Stimulated activated CD8-positive, alpha-beta memory T cell treated with anti-CD3 and anti-CD28 coated beads, Interleukin-15, amount 100 ng/mL, for 4 hours (primary cell): ENCODE data around the gene SCARF2.
"Not testable (repeated sequence)": the region's sequence is repeated elsewhere in the genome, so short reads cannot be mapped to it uniquely, and the experiment has no call there.

ENCODE experiments used
- DNase-seq, 2 donors: peaks; one replicate each; pipeline ENCODE4 v3.0.0-alpha.2; 2020; ENCODE audit warnings: low read depth in 2 of 2

SCARF2 gene, protein sequence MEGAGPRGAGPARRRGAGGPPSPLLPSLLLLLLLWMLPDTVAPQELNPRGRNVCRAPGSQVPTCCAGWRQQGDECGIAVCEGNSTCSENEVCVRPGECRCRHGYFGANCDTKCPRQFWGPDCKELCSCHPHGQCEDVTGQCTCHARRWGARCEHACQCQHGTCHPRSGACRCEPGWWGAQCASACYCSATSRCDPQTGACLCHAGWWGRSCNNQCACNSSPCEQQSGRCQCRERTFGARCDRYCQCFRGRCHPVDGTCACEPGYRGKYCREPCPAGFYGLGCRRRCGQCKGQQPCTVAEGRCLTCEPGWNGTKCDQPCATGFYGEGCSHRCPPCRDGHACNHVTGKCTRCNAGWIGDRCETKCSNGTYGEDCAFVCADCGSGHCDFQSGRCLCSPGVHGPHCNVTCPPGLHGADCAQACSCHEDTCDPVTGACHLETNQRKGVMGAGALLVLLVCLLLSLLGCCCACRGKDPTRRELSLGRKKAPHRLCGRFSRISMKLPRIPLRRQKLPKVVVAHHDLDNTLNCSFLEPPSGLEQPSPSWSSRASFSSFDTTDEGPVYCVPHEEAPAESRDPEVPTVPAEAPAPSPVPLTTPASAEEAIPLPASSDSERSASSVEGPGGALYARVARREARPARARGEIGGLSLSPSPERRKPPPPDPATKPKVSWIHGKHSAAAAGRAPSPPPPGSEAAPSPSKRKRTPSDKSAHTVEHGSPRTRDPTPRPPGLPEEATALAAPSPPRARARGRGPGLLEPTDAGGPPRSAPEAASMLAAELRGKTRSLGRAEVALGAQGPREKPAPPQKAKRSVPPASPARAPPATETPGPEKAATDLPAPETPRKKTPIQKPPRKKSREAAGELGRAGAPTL

DNA sequence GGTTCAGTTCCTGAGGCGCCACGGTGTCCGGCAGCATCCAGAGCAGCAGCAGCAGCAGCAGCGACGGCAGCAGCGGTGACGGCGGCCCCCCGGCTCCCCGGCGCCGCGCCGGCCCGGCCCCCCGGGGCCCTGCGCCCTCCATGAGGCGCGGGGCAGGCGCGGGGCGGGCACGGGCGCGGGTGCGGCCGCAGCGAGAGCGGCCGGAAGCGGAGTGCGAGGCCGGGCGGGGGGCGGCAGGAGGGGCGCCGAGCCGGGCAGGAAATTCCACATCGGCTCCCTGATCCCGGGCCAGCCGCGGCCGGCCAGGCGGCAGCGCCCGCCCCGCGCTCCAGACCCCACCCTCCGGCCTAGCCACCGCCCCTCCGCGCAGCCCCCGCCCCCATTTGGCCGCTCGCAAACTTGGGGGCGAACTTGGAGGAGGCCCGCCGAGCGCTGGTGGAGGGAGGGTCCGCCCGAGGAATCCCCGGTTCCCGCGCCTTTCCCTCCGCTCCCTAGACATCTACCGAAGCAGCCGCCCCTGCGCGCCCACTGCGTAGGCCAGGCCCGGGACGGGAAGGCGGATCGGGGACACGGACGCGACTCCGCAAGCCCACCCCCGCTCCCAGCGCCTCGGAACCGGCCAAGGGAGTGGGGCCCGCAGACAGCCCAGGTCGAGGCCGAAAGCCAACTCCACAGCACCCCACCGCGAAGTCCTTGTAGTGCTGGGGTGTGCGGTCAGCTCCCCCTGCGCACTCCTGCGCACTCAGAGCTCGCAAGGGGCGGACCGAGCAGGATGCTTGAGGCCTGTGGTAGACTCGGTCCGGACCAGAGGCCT is at the start of gene SCARF2:
SCARF2 (minus strand) TSS at position 213 of the 814 bp plus-strand sequence; CDS start at position 142, 71 bp downstream.
- DNase-seq = no peak

DNA sequence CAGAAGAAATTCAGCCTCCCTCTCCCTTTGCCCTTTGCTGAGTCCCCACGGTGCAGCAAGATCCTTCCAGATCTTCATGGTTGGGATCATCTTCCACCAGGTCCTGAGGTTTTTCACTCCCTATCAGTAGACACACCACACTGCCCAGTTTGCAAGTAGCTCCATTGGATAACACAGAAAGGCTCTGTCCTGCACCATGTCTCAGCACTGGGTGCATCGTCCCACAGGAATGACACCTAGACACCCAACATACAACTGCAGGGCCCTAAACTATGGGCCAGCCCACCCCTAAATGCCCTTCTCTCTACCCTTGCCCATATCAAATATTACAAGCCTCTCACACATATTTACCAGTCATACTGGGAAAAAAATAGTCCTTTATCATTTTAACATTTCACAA is 48.6 kb upstream of the SCARF2 start:
- no peak for DNase-seq

DNA sequence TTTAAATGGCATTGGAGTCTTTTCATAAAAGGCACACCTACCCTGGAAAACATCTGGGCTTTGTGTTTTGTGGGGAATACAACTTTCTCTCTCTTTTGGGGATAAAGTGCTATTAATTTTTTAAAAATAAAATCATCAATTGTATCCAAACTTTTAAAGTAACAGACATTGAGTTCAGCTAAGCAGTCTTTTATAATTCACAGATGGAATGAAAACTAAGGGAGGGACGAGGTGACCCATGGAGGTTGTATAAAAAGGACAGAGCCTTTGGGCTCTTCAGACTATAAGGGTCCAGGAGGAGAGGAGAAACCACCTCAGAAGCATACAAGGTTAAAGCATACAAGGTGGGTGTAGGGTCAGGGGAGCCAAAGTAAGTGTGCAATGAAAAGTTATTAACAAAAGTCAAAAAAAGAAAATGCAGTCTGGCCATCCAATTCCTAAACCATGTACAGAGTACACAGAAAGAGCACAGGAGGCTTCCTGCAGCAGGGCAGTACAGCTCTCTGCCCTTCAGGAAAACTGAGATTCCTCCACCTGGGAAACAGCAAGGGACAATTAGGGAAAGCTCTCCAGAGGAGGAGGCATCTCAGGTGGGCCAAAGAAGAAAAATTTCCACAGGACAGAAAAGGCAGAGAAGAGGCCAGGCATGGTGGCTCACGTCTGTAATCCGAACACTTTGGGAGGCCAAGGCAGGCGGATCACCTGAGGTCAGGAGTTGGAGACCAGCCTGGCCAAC is 47.5 kb upstream of the SCARF2 start:
- no peak for DNase-seq

DNA sequence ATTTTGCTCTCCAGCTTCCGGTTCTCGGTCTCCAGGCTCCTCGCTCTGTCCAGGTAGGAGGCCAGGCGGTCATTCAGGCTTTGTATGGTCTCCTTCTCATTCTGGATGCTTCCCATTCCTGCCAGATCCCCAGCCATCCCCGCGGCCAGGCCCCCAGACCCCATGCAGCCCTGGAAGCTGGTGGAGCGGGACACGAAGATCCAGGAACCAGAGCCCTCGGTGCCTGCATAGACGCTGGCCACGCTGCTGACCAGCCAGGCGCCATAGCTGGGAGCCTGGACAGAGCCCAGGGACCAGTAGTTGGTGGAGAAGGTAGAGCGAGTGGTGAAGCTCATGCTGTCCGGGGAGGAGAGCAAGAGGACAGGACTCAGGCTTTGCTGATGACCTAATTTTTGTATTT is 46.1 kb upstream of the SCARF2 start:
- DNase-seq = no peak

DNA sequence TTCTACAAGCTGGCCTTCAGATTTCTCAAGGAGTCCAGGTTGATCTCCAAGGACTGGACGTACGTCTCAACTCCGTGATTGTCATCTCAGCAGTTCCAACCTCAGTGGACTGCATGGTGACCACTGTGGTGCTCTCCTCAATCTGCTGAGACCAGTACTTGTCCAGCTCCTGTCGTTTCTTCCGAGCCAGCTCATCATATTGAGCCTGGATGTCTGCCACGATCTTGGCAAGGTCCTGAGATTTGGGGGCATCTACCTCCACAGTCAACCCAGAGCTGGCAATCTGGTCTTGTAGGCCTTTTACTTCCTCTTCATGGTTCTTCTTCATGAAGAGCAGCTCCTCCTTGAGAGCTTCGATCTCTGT is 45.5 kb upstream of the SCARF2 start:
- not testable (repeated sequence) for DNase-seq

DNA sequence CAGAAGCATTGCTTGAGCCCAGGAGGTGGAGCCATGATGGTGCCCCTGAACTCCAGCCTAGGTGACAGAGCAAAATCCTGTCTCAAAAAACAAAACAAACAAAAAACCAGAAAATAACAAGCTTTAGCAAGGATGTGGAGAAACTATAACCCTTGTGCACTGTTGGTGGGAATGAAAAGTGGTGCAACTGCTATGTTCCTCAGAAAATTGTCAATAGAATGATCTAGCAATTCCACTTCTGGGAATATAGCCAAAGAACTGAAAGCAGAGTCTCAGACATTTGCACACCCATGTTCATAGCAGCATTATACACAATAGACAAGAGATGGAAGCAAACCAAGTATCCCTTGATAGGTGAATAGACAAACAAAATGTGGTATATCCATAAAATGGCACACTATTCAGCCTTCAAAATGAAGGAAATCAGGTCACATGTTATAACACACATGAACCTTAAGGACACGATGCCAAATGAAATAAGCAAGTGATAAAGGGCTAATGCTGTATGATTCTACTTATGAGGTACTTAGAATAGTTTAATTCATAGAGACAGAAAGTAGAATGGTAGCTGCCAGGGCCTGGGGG is 42.1 kb upstream of the SCARF2 start:
- DNase-seq = no peak

DNA sequence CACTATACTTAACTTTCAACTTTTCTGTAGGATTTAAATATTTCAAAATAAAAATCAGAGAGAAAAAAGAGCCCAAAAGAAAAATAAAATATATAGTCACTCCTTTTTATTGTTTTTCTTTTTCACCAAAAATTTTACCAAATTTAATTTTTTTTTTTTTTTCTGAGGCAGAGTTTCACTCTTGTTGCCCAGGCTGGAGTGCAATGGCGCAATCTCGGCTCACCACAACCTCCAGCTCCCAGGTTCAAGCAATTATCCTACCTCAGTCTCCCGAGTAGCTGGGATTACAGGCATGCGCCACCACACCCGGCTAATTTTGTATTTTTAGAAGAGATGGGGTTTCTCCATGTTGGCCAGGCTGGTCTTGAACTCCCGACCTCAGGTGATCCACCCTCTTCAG is 40.4 kb upstream of the SCARF2 start:
- not testable (repeated sequence) for DNase-seq

DNA sequence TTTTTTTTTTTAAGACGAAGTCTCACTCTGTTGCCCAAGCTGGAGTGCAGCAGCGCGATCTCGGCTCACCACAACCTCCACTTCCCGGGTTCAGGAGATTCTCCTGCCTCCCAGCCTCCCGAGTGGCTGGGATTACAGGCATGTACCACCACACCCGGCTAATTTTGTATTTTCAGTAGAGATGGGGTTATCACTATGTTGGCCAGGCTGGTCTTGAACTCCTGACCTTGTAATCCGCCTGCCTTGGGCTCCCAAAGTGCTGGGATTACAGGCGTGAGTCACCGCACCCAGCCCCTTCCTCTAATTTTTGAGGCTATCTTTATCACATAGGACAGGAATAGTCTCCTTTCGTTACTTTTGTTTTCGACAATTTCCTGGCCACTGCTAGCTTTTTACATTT is 37.9 kb upstream of the SCARF2 start:
- DNase-seq = not testable (repeated sequence)

DNA sequence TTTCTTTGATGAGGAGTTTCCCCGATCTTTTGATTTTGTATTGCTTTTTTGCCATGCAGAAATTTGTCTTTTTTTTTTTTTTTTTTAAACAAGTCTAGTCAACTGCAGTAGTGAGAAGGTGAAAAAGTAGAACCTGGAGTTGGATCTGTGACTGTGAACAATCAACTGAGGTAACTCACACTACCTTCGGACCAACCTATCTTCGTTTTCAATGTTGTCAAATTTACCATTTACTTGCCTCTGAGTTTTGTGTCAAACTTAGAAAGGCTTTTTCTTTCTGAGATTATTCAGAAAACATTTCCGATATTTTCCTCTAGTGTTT is 37.5 kb upstream of the SCARF2 start:
- no peak for DNase-seq

DNA sequence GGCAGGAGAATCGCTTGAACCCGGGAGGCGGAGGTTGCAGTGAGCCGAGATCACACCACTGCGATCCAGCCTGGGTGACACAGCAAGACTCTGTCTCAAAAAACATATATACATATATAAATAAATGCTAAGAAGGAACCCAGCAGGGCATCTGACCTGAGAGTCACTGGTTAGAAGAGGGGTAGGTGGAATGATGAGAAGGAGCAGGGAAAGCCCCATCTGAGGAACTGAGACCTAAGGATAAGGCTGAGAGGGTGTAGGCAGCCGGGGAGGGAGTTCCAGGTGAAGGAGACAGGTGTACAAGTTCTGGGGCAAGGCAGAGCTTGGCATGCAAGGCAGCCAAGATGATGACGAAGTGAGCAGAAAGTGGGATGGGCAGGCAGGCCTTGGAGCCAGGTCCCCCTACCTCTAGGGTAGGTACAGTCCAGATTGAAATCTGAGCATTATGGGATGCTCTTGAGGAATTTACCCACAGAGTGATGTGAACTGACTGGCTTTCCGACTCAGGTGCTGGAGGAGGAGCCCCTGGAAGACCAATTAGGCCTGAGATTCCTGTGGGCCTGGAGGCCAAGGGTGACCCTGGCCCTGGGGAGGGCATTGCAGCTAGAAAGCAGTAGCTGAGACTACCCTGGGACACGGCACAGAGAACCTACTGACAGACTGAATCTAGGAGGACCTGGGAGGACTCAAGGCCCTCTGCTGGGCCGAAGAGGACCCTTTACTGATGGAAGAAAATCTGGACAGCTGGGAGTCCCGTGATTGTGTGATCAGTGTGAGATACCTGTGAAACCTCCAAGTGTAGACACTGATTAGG is 35.2 kb upstream of the SCARF2 start:
- no peak for DNase-seq

DNA sequence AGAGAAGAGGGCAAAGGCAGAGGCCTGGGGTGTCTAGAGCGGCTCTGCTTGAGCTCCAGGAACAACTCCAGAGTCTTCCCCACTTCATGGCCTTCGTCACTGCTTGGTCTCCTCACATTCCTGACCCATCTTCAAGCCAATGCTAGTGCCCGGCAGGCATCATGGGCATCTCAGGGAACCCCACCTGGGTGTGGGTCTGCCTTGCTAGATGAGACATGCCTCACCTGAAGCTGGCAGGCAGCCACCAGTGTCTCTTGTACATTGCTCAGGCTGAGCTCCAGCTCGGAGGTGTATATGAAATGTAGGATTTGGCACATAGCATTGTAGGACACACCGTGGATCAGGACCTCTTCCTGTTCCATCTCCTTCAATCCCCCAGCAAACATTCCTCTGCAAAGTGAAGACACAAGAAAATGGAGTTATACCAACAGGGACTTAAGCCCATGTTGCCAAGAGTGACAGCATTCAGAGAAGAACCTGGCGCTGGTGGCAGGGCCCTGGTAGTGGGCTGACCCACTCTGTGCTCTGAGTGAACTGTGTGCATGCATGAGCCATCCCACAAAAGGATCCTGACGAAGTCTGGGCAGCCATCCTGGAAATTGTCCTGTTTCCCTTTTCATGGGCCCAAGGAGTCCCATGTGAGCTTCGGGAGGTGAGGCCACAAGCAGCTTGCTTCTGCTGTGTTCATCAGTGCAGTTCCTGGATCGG is 33.7 kb upstream of the SCARF2 start:
- DNase-seq = no peak

DNA sequence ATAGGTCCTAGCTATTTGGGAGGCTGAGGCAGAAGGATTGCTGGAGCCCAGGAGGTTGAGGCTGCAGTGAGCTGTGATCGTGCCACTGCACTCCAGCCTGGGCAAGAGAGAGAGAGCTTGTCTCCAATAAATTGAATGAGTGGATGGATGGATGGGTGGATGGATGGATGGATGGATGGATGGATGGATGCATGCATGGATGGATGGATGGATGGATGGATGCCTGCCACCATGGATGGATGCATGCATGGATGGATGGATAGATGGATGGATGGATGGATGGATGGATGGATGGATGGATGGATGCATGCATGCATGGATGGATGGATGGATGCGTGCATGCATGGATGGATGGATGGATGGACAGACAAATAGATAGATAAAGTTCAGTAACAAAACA is 32.9 kb upstream of the SCARF2 start:
- not testable (repeated sequence) for DNase-seq

DNA sequence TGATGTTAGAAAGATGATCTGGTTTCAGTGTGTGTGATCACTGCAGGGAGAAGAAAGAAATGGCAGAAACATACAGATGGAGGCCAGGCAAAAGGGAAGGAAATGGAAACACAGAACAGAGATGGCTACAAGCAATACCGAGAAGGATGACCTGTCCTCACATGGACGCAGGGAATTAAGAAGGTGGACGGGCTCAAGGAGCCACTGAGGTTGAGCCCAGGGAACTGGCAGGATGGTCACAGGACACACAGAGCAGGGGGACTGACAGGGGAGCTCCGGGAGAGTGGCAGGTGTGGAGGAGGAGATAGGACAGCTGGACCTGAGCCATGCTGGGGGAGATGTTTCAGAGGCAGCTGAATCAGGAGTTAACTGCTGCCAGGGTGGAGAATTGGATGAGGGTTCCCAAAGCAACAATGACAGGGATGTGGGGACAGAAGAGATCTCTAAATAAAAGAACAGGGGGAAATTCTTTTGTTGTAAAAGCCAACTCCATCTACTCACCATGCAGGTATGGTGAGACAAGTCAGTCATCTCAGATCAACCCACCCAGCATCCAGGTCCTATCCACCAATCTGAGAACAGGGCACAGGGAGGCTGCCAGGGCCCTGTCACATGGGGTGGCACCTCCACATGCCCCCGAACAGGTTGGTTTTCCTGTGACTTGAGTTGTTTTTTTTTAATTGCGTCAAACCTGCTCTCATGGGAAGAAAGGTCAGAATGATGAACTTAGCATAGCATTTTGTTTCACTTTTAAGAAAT is 31.7 kb upstream of the SCARF2 start:
- no peak for DNase-seq

DNA sequence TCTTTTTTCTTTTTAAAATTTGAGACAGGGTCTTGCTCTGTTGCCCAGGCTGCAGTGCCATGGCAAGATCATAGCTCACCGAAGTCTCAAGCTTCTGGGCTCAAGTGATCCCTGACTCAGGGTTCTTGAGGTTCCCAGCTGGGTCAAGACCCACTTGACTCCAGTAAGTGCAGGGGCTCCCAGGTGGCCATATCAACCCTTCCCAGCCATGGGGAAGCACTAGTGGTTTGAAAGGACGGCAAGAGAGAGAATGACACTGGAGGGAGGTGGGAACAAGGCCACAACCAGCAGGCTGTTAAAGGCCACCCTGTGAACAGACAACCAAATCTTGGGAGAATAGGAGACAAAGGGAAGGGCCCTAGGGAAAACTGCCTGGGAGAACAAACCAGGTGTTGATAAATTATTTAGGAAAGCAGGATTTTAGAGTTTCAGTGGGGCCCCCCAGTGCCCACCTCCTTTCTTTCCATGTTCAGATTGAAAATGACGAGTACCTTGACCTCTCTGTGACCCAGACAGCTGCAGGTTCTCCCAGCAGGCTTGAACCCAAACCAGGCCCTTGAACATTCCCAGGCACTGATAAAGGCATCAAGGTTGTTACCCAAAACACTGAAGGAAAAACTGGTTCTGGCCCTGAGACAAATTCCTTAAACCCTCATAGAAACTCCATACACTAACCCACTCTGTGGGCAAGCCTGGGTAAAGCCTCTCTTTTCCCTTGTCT is 29.2 kb upstream of the SCARF2 start:
- DNase-seq = no peak

DNA sequence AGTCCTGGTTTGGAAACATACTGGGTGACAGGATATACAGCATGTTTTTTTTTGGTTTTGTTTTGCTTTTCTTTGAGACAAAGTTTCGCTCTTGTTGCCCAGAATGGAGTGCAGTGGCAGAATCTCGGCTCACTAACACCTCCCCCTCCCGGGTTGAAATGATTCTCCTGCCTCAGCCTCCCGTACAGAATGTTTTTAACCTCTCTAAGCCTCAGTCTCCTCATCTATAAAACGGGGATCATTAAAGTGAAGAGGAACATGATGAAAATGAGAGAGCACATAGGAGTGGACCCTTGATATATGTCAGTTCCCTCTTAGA is 28.1 kb upstream of the SCARF2 start:
- no peak for DNase-seq

DNA sequence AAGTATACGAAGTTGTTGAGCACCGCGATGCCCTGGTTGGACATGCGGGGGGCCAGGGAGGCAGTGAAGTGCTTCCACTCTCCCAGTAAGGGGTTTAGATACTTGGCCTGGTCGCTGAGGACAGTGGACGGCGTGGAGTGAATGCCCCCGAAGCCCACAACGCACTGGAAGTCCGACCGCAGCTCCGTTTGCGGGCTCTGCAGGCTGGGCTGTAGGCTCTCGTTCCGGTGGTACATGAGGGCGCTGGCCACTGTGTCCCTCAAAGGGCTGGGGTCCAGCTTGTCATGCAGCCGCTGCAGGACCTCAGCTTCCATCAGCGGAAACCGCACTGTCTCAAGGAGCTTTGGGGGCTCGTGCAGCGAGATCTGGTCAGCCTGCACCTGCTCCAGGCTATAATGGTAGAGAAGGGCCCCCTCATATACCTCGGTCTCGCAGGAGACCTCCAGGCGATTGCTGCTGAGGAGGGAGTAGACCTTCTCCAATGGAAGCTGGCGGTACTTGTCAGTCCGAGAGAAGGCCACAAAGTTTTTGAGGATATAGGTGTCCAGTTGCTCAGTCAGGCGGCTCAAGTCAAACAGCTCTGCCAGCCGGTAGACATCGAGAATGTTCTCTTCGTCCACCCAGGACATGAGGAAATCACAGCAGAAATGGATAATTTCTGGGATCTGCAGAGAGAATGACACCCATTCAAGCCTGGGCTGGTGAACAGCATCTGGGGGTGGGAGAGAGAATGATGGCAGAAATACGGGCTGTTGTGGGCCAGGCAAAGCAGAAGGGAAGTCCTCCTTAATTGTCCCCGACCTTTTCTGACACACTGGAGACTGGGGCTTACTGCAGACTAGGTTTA is 27.5 kb upstream of the SCARF2 start:
- no peak for DNase-seq

DNA sequence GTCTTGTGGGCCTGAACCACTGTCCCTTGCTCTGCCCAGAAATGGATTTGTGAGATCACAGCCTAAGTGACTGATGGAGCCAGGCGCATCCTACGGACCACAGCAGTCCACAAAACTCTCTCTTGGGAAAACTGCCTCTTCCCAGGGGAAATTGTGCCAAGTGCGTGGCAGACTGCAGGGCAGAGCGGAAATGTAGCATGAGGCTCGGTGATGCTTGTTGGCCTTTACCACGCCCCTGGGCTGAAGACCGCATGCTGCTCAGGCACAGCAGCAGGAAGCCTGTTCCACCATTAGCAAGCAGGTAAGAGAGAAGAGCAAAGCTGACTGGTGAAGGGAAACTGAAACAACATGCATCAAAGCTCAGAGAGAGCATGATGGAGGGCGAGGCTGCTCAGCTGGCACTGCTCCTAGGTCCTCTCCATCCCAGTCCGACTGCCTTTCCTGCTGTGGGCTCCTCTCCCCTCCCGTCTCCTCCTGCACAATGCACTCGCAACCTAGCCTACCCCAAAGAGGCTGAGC is 26.5 kb upstream of the SCARF2 start:
- DNase-seq = no peak
